Measurements from ENCODE around the gene MIXL1. TPM values are rescaled to one million over a fixed set of nuclear protein-coding genes. Genes with fewer than 3 reads are reported as not detected.

Gene MIXL1
- total and polyA plus RNA-seq, 2 of the 13 experiments (the other 11 are each of a cell fraction or from before 2014, with no cell fraction given): 7.6 to 18.5 TPM

DNA sequence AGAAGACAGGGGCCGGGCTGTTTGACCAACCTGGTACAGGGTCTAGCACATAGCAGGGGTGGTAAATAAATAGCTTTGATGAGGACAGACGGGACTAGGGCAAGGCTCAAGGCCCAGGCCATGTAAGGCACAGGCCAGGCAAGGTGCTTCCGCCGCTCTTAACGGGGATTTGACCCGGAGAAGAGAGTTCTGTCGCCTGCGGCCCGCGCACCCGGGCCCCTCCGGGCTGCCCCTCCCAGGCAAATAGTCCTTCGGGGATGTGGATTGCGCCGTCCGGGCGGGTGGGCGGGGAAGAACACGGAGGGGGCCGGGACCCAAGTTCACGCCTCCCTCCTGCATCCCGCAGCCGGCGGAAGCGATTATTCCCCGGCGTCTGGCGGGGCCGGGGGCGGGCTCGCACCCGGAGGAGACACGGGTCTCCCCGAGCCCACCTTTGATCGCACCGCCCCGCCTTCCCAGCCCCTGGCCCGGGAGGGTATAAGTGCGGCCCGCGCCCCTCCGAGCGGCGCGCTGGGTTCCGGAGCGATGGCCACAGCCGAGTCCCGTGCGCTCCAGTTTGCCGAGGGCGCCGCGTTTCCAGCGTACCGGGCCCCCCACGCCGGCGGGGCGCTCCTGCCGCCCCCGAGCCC is at the start of gene MIXL1 (continued):
- TF ChIP-seq, protein P1, sequence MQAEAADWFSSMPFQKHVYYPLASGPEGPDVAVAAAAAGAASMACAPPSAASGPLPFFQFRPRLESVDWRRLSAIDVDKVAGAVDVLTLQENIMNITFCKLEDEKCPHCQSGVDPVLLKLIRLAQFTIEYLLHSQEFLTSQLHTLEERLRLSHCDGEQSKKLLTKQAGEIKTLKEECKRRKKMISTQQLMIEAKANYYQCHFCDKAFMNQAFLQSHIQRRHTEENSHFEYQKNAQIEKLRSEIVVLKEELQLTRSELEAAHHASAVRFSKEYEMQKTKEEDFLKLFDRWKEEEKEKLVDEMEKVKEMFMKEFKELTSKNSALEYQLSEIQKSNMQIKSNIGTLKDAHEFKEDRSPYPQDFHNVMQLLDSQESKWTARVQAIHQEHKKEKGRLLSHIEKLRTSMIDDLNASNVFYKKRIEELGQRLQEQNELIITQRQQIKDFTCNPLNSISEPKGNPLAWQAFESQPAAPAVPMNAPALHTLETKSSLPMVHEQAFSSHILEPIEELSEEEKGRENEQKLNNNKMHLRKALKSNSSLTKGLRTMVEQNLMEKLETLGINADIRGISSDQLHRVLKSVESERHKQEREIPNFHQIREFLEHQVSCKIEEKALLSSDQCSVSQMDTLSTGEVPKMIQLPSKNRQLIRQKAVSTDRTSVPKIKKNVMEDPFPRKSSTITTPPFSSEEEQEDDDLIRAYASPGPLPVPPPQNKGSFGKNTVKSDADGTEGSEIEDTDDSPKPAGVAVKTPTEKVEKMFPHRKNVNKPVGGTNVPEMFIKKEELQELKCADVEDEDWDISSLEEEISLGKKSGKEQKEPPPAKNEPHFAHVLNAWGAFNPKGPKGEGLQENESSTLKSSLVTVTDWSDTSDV (CRISPR knock-in tag; IDR thresholded peaks at IDR 0.05): no peak
- TF ChIP-seq ZNF546 (CRISPR knock-in tag; conservative IDR thresholded peaks at IDR 0.05) (peak; percentile 85), ZNF260 (CRISPR knock-in tag; IDR thresholded peaks at IDR 0.05; ENCODE audit: borderline replicate concordance, low read depth) (no peak), FLYWCH1 (CRISPR knock-in tag; IDR thresholded peaks at IDR 0.05) (no peak), PAWR (CRISPR knock-in tag; IDR thresholded peaks at IDR 0.05; ENCODE audit: borderline replicate concordance) (no peak), RELA (CRISPR knock-in tag; IDR thresholded peaks at IDR 0.05) (no peak), ZFP1 (CRISPR knock-in tag; IDR thresholded peaks at IDR 0.05) (no peak), IKZF4 (CRISPR knock-in tag; IDR thresholded peaks at IDR 0.05; ENCODE audit: borderline replicate concordance, low read depth, not compliant biosample characterization) (peak; percentile 24), ZNF674 (CRISPR knock-in tag; IDR thresholded peaks at IDR 0.05; ENCODE audit: low read depth) (no peak), SMAD3 (CRISPR knock-in tag; IDR thresholded peaks at IDR 0.05) (no peak), ZNF713 (CRISPR knock-in tag; IDR thresholded peaks at IDR 0.05) (no peak), CBFB (CRISPR knock-in tag; IDR thresholded peaks at IDR 0.05) (no peak), MIXL1 (CRISPR knock-in tag; IDR thresholded peaks at IDR 0.05) (no peak), ZNF792 (CRISPR knock-in tag; IDR thresholded peaks at IDR 0.05) (0 out of 2 replicates have a peak, but pooled peaks have one; percentile 64), ZFP36L2 (CRISPR knock-in tag; IDR thresholded peaks at IDR 0.05) (no peak), SMAD9 (CRISPR knock-in tag; IDR thresholded peaks at IDR 0.05) (no peak)
- TF ChIP-seq, protein P2, sequence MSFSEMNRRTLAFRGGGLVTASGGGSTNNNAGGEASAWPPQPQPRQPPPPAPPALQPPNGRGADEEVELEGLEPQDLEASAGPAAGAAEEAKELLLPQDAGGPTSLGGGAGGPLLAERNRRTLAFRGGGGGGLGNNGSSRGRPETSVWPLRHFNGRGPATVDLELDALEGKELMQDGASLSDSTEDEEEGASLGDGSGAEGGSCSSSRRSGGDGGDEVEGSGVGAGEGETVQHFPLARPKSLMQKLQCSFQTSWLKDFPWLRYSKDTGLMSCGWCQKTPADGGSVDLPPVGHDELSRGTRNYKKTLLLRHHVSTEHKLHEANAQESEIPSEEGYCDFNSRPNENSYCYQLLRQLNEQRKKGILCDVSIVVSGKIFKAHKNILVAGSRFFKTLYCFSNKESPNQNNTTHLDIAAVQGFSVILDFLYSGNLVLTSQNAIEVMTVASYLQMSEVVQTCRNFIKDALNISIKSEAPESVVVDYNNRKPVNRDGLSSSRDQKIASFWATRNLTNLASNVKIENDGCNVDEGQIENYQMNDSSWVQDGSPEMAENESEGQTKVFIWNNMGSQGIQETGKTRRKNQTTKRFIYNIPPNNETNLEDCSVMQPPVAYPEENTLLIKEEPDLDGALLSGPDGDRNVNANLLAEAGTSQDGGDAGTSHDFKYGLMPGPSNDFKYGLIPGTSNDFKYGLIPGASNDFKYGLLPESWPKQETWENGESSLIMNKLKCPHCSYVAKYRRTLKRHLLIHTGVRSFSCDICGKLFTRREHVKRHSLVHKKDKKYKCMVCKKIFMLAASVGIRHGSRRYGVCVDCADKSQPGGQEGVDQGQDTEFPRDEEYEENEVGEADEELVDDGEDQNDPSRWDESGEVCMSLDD (CRISPR knock-in tag; IDR thresholded peaks at IDR 0.05; ENCODE audit: borderline replicate concordance): no peak
- TF ChIP-seq, protein P3, sequence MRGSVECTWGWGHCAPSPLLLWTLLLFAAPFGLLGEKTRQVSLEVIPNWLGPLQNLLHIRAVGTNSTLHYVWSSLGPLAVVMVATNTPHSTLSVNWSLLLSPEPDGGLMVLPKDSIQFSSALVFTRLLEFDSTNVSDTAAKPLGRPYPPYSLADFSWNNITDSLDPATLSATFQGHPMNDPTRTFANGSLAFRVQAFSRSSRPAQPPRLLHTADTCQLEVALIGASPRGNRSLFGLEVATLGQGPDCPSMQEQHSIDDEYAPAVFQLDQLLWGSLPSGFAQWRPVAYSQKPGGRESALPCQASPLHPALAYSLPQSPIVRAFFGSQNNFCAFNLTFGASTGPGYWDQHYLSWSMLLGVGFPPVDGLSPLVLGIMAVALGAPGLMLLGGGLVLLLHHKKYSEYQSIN (CRISPR knock-in tag; IDR thresholded peaks at IDR 0.05; ENCODE audit: borderline replicate concordance): no peak
- TF ChIP-seq, protein P4, sequence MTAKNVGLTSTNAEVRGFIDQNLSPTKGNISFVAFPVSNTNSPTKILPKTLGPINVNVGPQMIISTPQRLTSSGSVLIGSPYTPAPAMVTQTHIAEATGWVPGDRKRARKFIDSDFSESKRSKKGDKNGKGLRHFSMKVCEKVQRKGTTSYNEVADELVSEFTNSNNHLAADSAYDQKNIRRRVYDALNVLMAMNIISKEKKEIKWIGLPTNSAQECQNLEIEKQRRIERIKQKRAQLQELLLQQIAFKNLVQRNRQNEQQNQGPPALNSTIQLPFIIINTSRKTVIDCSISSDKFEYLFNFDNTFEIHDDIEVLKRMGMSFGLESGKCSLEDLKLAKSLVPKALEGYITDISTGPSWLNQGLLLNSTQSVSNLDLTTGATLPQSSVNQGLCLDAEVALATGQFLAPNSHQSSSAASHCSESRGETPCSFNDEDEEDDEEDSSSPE (CRISPR knock-in tag; IDR thresholded peaks at IDR 0.05): peak; percentile 39
